GM18858 (cell line): ENCODE data around the gene FBXL19.
"Not testable (repeated sequence)": the region's sequence is repeated elsewhere in the genome, so short reads cannot be mapped to it uniquely, and the experiment has no call there.

Experiments
- ATAC-seq: cut with Tn5 transposase; IDR thresholded peaks from one replicate; pipeline ENCODE4 v1.9.1; 2021; ENCODE audit not compliant: unreplicated experiment

FBXL19 gene

GRCh38 chr16:30921748-30922419 is 1.5 kb upstream of the FBXL19 start:
- ATAC-seq, result no peak

GRCh38 chr16:30922420-30922959 is 882 bp upstream of the FBXL19 start:
- peak; percentile 48 for ATAC-seq

GRCh38 chr16:30922960-30923535 is 324 bp upstream of the FBXL19 start:
- ATAC-seq, result peak; percentile 59

GRCh38 chr16:30924076-30924912 is 922 bp downstream of the FBXL19 start:
- no peak for ATAC-seq

GRCh38 chr16:30924913-30925631 is 1.7 kb downstream of the FBXL19 start:
- ATAC-seq, result no peak

- ATAC-seq, result no peak
Observed at GRCh38 chr16:30925632-30925987, 2.2 kb downstream of the FBXL19 start.

GRCh38 chr16:30925995-30926811 is 2.8 kb downstream of the FBXL19 start:
- no peak for ATAC-seq

- no peak for ATAC-seq
Observed at GRCh38 chr16:30926937-30927788, 3.8 kb downstream of the FBXL19 start.

GRCh38 chr16:30927789-30928378 is 4.5 kb downstream of the FBXL19 start:
- no peak for ATAC-seq

GRCh38 chr16:30928390-30928789 is 5.0 kb downstream of the FBXL19 start:
- no peak for ATAC-seq

GRCh38 chr16:30929167-30929566 is 5.8 kb downstream of the FBXL19 start:
- no peak for ATAC-seq

- ATAC-seq, result no peak
Observed at GRCh38 chr16:30930160-30930571, 6.8 kb downstream of the FBXL19 start.

GRCh38 chr16:30931068-30931650 is 7.8 kb downstream of the FBXL19 start:
- ATAC-seq, result no peak

- ATAC-seq, result no peak
Observed at GRCh38 chr16:30934827-30935557, 11.6 kb downstream of the FBXL19 start.

- ATAC-seq, result no peak
Observed at GRCh38 chr16:30937692-30938091, 14.3 kb downstream of the FBXL19 start.

- not testable (repeated sequence) for ATAC-seq
Observed at GRCh38 chr16:30939571-30939970, 16.2 kb downstream of the FBXL19 start.

GRCh38 chr16:30941600-30942425 is 18.4 kb downstream of the FBXL19 start:
- no peak for ATAC-seq
